GM18519 (cell line): ENCODE data around the gene RIF1.

ENCODE experiments used
- ATAC-seq: cut with Tn5 transposase; IDR thresholded peaks from one replicate; pipeline ENCODE4 v1.9.1; 2021; ENCODE audit warnings: mild to moderate bottlenecking, moderate library complexity; ENCODE audit not compliant: unreplicated experiment, low FRiP score

Gene RIF1

GRCh38 chr2:151491496-151491895 is 81.8 kb downstream of the RIF1 start:
- ATAC-seq: no peak

DNA sequence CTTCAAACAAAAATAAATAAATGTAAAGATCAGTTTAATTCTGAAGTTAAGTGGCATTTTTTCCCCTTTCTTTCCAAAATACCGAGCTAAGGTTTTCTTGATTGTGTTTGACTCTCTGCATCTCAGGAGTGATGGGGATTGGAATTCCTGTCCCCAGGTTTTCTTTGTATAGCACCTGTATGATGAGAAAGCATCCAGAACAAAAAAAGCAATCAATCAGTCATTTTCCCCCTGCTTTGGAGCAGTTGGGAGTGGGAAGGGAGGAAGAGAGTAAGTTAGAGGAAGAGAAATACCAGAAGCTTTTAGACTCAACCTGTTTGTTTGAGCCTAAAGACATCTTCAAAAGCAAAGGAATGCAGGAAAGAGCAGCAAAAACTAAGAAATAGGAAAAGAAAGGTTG is 88.5 kb downstream of the RIF1 start:
- ATAC-seq: no peak

DNA sequence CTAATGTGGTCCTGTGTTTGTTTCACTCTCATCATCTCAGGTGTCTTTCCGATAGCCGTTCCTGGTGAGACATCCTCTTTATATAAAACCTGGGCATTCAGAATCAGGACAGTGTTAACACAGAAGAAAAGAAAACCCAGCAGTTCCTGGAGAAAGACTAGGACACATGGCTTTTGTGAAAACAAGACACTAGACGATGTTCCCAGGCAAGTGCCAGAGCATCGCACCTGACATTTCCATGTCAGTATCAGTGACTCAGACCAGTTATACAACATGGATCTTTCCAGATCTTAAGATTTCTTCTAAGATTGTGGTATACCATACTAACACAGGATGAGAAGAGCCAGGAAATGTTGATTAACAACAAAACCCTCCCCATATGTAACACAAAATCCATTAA is 96.5 kb downstream of the RIF1 start:
- ATAC-seq: no peak

GRCh38 chr2:151508519-151508918 is 98.8 kb downstream of the RIF1 start:
- ATAC-seq: no peak

GRCh38 chr2:151518802-151519201 is 109.1 kb downstream of the RIF1 start:
- ATAC-seq: no peak

DNA sequence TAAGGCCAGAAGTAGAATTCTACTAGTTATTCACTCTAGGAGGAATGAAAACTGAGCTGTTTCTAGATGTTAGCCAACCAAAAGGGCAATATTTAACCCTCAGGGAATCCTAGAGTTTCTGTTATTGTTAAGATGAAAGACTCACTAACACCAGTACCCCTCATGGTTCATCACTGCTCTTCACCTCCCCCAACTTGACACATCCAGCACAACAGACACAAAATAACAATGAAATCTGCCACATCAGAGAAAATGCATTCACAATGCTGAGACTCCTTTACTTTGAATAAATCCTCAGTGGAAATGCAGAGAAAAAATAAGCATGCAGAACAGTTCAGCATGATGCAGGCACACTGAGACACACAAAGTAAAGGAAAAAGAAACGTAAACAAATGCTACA is 111.3 kb downstream of the RIF1 start:
- no peak for ATAC-seq

GRCh38 chr2:151522556-151522955 is 112.9 kb downstream of the RIF1 start:
- ATAC-seq: no peak

DNA sequence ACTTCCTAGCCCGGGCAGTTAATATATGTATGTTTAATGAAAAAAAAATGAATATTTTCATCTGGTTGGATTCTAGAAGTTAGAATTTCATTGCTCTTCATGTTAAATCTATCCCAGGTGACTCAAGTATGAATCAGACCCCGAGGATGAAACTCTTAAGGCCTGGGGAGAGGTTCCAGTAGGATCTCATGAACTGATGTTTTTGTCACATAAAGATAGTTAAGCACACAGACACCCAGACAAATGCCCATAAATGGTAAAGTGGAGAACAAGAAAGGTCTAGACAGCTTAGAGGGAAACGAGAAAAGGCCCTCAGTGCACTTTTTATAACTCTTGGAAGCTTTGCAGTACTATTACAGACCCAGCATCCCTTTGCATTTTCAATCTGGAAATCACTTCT is 114.1 kb downstream of the RIF1 start:
- no peak for ATAC-seq

- no peak for ATAC-seq
Observed at GRCh38 chr2:151525821-151526373, 116.2 kb downstream of the RIF1 start.

GRCh38 chr2:151526572-151527090 is 116.9 kb downstream of the RIF1 start:
- no peak for ATAC-seq
